ENCODE measurements around the gene CYP20A1. TPM values are rescaled to one million over a fixed set of nuclear protein-coding genes. Genes with fewer than 3 reads are reported as not detected.

Gene CYP20A1
- total and polyA plus RNA-seq, 8 donors: 5.9 to 19.7 (median 15.2) TPM

Other genes starting within 250 kb of the CYP20A1 start
- 10 to 100 TPM; 11.4 to 27.2 (median 16.4) TPM for gene NBEAL1, start 224.1 kb upstream of the CYP20A1 start, total RNA-seq
- gene NBEAL1, start 224.1 kb upstream of the CYP20A1 start, polyA plus RNA-seq: 1 to 10 TPM; 4.0 to 5.1 TPM
- gene ABI2, start 89.4 kb downstream of the CYP20A1 start, total RNA-seq: 10 to 100 TPM; 10.4 to 27.9 (median 13.5) TPM
- 10 to 100 TPM in 1 of 2 donors, 1 to 10 TPM in 1; 4.9 to 12.8 TPM for gene ABI2, start 89.4 kb downstream of the CYP20A1 start, polyA plus RNA-seq

Measured in pancreas (tissue), 8 donors.